Smooth muscle cell (in vitro differentiated cells): ENCODE measurements around the gene CREB3L1. TPM values are rescaled to one million over a fixed set of nuclear protein-coding genes. Genes with fewer than 3 reads are reported as not detected.

Experiments
- DNase-seq: peaks from one replicate; lab custom pipeline; 2025; ENCODE audit not compliant: unreplicated experiment; lab: John Stamatoyannopoulos, UW
- H2AFZ ChIP-seq: fragments of 200-600 bp; sonication (generic); 2 replicates; pipeline ENCODE4 v1.6.0; 2016; ENCODE audit warnings: antibody characterized with exemption, low read depth, mild to moderate bottlenecking
- H3F3A ChIP-seq: fragments of 200-600 bp; sonication (generic); 2 replicates; pipeline ENCODE4 v1.6.0; 2017; ENCODE audit warnings: antibody characterized with exemption, low read depth
- H3K27ac ChIP-seq: fragments of 200-600 bp; sonication (generic); 2 replicates; pipeline ENCODE4 v1.5.1; 2016; ENCODE audit warnings: low read depth, mild to moderate bottlenecking
- H3K27me3 ChIP-seq: fragments of 200-600 bp; sonication (generic); 2 replicates; pipeline ENCODE4 v1.6.1; 2016; ENCODE audit warnings: low read depth, mild to moderate bottlenecking
- H3K36me3 ChIP-seq: fragments of 200-600 bp; sonication (generic); 2 replicates; pipeline ENCODE4 v1.5.1; 2016; ENCODE audit warnings: low read depth
- H3K4me1 ChIP-seq: fragments of 200-600 bp; sonication (generic); 2 replicates; pipeline ENCODE4 v1.5.1; 2016; ENCODE audit warnings: low read depth
- H3K4me2 ChIP-seq: fragments of 200-600 bp; sonication (generic); 2 replicates; pipeline ENCODE4 v1.6.0; 2016; ENCODE audit warnings: mild to moderate bottlenecking
- H3K4me3 ChIP-seq: fragments of 200-600 bp; sonication (generic); 2 replicates; pipeline ENCODE4 v1.5.1; 2016; ENCODE audit warnings: mild to moderate bottlenecking
- H3K79me2 ChIP-seq: fragments of 200-600 bp; sonication (generic); 2 replicates; pipeline ENCODE4 v1.6.0; 2016; ENCODE audit warnings: low read depth, mild to moderate bottlenecking
- H3K9ac ChIP-seq: fragments of 200-600 bp; sonication (generic); 2 replicates; pipeline ENCODE4 v1.6.0; 2016; ENCODE audit warnings: low read depth
- H3K9me3 ChIP-seq: fragments of 200-600 bp; sonication (generic); replicated peaks from 2 replicates; pipeline ENCODE4 v1.5.1; 2016; ENCODE audit warnings: low read depth
- H4K20me1 ChIP-seq: fragments of 200-600 bp; sonication (generic); 2 replicates; pipeline ENCODE4 v1.6.0; 2016; ENCODE audit warnings: low read depth
- WGBS: methylation state at CpG from one replicate; pipeline ENCODE4 v1.1.7; 2016; ENCODE audit warnings: low lambda C conversion rate; 5-methylcytosine and 5-hydroxymethylcytosine counted together
- polyA plus RNA-seq: library from polyadenylated mRNA; unstranded; fragments of >200 nt; fragmentation: Nextera tagmentation; extraction: Ambion mirVana; gene quantifications from 2 replicates; pipeline ENCODE4 v1.2.1, GENCODE V29; 2016
- total RNA-seq: library from RNA; depleted of rRNA; stranded (reverse); fragments of >200 nt; gene quantifications from 2 replicates; pipeline ENCODE4 v1.2.3, GENCODE V29; 2014
- TF ChIP-seq, protein P1 (sequence below): fragments of 200-600 bp; sonication (generic); IDR thresholded peaks from 2 replicates; pipeline ENCODE4 v1.5.1; 2017; ENCODE audit warnings: borderline replicate concordance, mild to moderate bottlenecking, antibody characterized with exemption; ENCODE audit not compliant: insufficient read depth, poor library complexity, severe bottlenecking

Gene CREB3L1
- total and polyA plus RNA-seq, 2 experiments from 2014 or later: 63.3 to 437 TPM

- Histone ChIP-seq H3K9ac (no peak overlapping the region), H4K20me1 (no peaks in the 10 kb centered on the region), H3K27ac (peak overlapping the region; percentile 99), H3K36me3 (no peaks in the 10 kb centered on the region), H3K79me2 (no peaks in the 10 kb centered on the region), H3K9me3 (no peaks in the 10 kb centered on the region), H3K4me2 (peak overlapping the region; percentile 13), H3F3A (peaks cover 24% of the 10 kb centered on the region), H3K27me3 (no peaks in the 10 kb centered on the region), H2AFZ (no peak overlapping the region), H3K4me1 (peaks cover 28% of the 10 kb centered on the region), H3K4me3 (no peak overlapping the region)
- TF ChIP-seq, protein P1, sequence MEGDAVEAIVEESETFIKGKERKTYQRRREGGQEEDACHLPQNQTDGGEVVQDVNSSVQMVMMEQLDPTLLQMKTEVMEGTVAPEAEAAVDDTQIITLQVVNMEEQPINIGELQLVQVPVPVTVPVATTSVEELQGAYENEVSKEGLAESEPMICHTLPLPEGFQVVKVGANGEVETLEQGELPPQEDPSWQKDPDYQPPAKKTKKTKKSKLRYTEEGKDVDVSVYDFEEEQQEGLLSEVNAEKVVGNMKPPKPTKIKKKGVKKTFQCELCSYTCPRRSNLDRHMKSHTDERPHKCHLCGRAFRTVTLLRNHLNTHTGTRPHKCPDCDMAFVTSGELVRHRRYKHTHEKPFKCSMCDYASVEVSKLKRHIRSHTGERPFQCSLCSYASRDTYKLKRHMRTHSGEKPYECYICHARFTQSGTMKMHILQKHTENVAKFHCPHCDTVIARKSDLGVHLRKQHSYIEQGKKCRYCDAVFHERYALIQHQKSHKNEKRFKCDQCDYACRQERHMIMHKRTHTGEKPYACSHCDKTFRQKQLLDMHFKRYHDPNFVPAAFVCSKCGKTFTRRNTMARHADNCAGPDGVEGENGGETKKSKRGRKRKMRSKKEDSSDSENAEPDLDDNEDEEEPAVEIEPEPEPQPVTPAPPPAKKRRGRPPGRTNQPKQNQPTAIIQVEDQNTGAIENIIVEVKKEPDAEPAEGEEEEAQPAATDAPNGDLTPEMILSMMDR: no peak
- WGBS: 71% methylated on average over 9 of the region's 9 CpGs
- DNase-seq: no peak
Measured at GRCh38 chr11:46247090-46247489, 30.4 kb upstream of the CREB3L1 start.

- H3K4me2 ChIP-seq: peak overlapping the region; percentile 46
- TF ChIP-seq, protein P1: peak; percentile 15
- H3K27ac ChIP-seq: peak overlapping the region; percentile 99
- peak overlapping the region; percentile 73 for H3K9ac ChIP-seq
- no peaks in the 10 kb centered on the region for H3K79me2 ChIP-seq
- no peaks in the 10 kb centered on the region for H4K20me1 ChIP-seq
- no peaks in the 10 kb centered on the region for H3K36me3 ChIP-seq
- no peak for DNase-seq
- no peak overlapping the region for H3K4me3 ChIP-seq
- H3K9me3 ChIP-seq: no peaks in the 10 kb centered on the region
- H3K4me1 ChIP-seq: peaks cover 25% of the 10 kb centered on the region
- H3K27me3 ChIP-seq: no peaks in the 10 kb centered on the region
- 66% methylated on average over 4 of the region's 4 CpGs for WGBS
- no peak overlapping the region for H2AFZ ChIP-seq
- H3F3A ChIP-seq: peaks cover 20% of the 10 kb centered on the region
Measured at GRCh38 chr11:46247659-46248058, 29.8 kb upstream of the CREB3L1 start.

DNA sequence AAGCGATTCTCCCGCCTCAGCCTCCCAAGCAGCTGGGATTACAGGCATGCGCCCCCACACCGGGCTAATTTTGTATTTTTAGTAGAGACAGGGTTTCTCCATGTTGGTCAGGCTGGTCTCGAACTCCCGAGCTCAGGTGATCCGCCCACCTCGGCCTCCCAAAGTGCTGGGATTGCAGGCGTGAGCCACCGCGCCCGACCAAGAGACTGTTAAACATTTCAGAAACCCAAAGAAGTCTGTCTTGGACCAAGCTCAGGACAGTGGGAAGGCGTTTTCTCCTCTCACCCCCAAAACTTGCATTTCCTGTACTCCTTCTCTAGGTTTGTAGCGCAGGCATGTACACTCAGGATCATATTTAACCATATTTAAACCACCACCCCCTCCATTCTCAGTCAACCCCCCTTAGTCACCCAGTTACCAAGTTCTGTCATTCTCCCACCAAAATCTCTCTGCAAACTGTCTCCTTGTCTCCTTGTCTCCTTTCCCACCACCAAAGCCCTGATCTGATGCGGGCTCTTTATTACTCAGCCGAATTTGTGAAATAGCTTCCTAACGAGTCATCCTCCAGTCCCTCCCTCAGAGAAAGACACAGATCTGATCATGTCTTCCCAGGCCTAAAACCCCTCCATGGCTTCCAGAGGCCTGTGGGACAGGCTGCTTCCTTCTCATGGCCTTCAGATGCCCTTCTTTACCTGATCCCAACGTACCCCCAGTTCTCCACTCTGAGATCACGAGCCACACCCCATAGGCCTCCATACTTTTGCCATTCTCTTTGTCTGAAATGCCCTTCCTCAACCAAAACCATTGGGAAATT lies 29.0 kb upstream of the CREB3L1 start:
- Histone ChIP-seq H3K27ac (peak overlapping the region; percentile 99), H3K4me3 (no peak overlapping the region)
- 52% methylated on average over 19 of the region's 19 CpGs for WGBS

More for the DNA sequence above, 29.0 kb upstream of the CREB3L1 start:
- Histone ChIP-seq H3K79me2 (no peaks in the 10 kb centered on the region), H3K36me3 (no peaks in the 10 kb centered on the region), H3K27me3 (no peaks in the 10 kb centered on the region), H3K9me3 (no peaks in the 10 kb centered on the region), H3K9ac (peak overlapping the region; percentile 88), H3K4me2 (peak overlapping the region; percentile 46), H3K4me1 (peaks cover 21% of the 10 kb centered on the region), H4K20me1 (no peaks in the 10 kb centered on the region), H2AFZ (peak overlapping the region; percentile 65), H3F3A (peaks cover 15% of the 10 kb centered on the region)
- DNase-seq: no peak
- TF ChIP-seq, protein P1: no peak
